ENCODE measurements around the gene PHACTR3. TPM values are rescaled to one million over a fixed set of nuclear protein-coding genes. Genes with fewer than 3 reads are reported as not detected.

The PHACTR3 gene
- total RNA-seq, 1 experiment from 2014 or later, result not detected

GRCh38 chr20:59802471-59803221 is 198.3 kb downstream of the PHACTR3 start:
- DNase-seq, result peak; percentile 18
- no peak overlapping the region for H2AK5ac ChIP-seq (ENCODE audit: insufficient read length, low read length)
- TF ChIP-seq, protein P1, sequence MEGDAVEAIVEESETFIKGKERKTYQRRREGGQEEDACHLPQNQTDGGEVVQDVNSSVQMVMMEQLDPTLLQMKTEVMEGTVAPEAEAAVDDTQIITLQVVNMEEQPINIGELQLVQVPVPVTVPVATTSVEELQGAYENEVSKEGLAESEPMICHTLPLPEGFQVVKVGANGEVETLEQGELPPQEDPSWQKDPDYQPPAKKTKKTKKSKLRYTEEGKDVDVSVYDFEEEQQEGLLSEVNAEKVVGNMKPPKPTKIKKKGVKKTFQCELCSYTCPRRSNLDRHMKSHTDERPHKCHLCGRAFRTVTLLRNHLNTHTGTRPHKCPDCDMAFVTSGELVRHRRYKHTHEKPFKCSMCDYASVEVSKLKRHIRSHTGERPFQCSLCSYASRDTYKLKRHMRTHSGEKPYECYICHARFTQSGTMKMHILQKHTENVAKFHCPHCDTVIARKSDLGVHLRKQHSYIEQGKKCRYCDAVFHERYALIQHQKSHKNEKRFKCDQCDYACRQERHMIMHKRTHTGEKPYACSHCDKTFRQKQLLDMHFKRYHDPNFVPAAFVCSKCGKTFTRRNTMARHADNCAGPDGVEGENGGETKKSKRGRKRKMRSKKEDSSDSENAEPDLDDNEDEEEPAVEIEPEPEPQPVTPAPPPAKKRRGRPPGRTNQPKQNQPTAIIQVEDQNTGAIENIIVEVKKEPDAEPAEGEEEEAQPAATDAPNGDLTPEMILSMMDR (conservative IDR thresholded peaks at IDR 0.05), result no peak
- H3K79me1 ChIP-seq (ENCODE audit: insufficient read depth, low read depth, low read length, poor library complexity, severe bottlenecking), result no peaks in the 10 kb centered on the region
- no peak overlapping the region for H3K18ac ChIP-seq (ENCODE audit: insufficient read length, low read depth, low read length)
- H3K4me1 ChIP-seq (ENCODE audit: insufficient read depth, low read length), result no peaks in the 10 kb centered on the region
- H3K9ac ChIP-seq (ENCODE audit: extremely low read depth, insufficient read length, low read length), result no peak overlapping the region
- H3K27ac ChIP-seq (ENCODE audit: insufficient read length, low read depth, low read length), result no peak overlapping the region
- Mint-ChIP-seq H3K27me3 (ENCODE audit: low read depth) (peaks cover 17% of the 10 kb centered on the region), H3K4me1 (0 out of 4 replicates have a peak, but pooled peaks cover 0 to 4% of the 10 kb centered on the region in 2 experiments), H3K4me3 (no peak overlapping the region), H3K36me3 (ENCODE audit: insufficient read depth in 1 of 3, low read depth in 3 of 3) (peaks cover 0 to 6% (median 3%) of the 10 kb centered on the region in 3 experiments; a peak in 3 of 7 replicates), H3K9me3 (peaks cover 29 to 54% of the 10 kb centered on the region in 2 experiments), H3K27ac (no peak overlapping the region)
- H2BK12ac ChIP-seq (ENCODE audit: insufficient read length, low read depth, low read length), result no peak overlapping the region
- no peak overlapping the region for H2AFZ ChIP-seq (ENCODE audit: low read length)
- H2BK120ac ChIP-seq (ENCODE audit: low read depth, low read length, poor library complexity, severe bottlenecking), result no peak overlapping the region
- H3K27me3 ChIP-seq (ENCODE audit: insufficient read depth, low read length), result no peaks in the 10 kb centered on the region
- no peaks in the 10 kb centered on the region for H4K20me1 ChIP-seq (ENCODE audit: control insufficient read depth, insufficient read depth, insufficient read length)
- H3K23me2 ChIP-seq (ENCODE audit: insufficient read length, low read depth, low read length, poor library complexity, severe bottlenecking), result no peaks in the 10 kb centered on the region
- no peak overlapping the region for H3K56ac ChIP-seq (ENCODE audit: insufficient read length, low read depth, low read length)
- WGBS (ENCODE audit: extremely low coverage, insufficient read length, low lambda C conversion rate), result no CpG with 5 or more reads among the region's 9 CpGs
- no peak overlapping the region for H4K5ac ChIP-seq (ENCODE audit: insufficient read length, low read depth, low read length)
- H4K8ac ChIP-seq (replicated peaks; ENCODE audit: insufficient read length, low read depth, low read length), result no peak overlapping the region
- no peak overlapping the region for H2BK5ac ChIP-seq (ENCODE audit: insufficient read length, low read length)
- H3K79me2 ChIP-seq (ENCODE audit: insufficient read depth, low read length), result no peaks in the 10 kb centered on the region
- no peak overlapping the region for H2BK15ac ChIP-seq (ENCODE audit: low read depth, low read length)
- no peak overlapping the region for H3K23ac ChIP-seq (ENCODE audit: insufficient read length, low read depth, low read length)
- H2BK20ac ChIP-seq (ENCODE audit: low read depth, low read length, poor library complexity, severe bottlenecking), result no peak overlapping the region
- H3K4me2 ChIP-seq (ENCODE audit: insufficient read depth, insufficient read length, low read length), result no peak overlapping the region
- no peak overlapping the region for H3K4ac ChIP-seq (ENCODE audit: low read depth, low read length)
- H3K14ac ChIP-seq (ENCODE audit: insufficient read depth, low read length), result no peak overlapping the region
- no peak overlapping the region for H3T11ph ChIP-seq (ENCODE audit: low read length)
- H3K9me3 ChIP-seq (ENCODE audit: control insufficient read depth, low read depth, low read length), result no peaks in the 10 kb centered on the region
- no peak overlapping the region for H4K91ac ChIP-seq (ENCODE audit: insufficient read length, low read depth, low read length)

All from H9 (cell line).